ENCODE results near the gene PCDH9. TPM values are rescaled to one million over a fixed set of nuclear protein-coding genes. Genes with fewer than 3 reads are reported as not detected.

PCDH9 gene
- total RNA-seq, 1 donor from 2014 or later: 0.40 TPM

- DNase-seq (ENCODE audit: low read depth): no peak
- H3K4me3 ChIP-seq (ENCODE audit: low read depth, low read length): no peak overlapping the region
- no peak for TF ChIP-seq CTCF (conservative IDR thresholded peaks at IDR 0.05; ENCODE audit: low read depth, low read length)
Observed at GRCh38 chr13:66359393-66359792, 870.7 kb downstream of the PCDH9 start.

DNA sequence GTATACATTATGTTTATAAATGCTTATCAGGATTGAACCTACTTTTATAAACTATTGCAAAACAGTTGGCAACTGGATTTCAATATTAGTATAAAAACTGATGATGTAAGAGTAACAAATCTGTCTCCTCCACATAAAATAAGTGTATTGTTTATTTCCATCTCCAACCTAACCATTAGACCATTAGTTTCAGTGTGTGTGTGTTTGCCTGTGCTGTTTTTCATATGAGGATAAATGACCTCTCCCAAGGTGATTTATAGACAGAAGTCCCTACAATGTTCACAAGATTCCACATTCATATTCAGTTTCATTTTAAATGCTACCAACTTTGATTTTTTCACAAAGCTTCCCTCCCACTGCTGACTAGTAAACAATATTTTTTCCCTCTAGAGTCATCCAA lies 871.6 kb downstream of the PCDH9 start:
- no peak overlapping the region for H3K4me3 ChIP-seq (ENCODE audit: low read depth, low read length)
- TF ChIP-seq CTCF (conservative IDR thresholded peaks at IDR 0.05; ENCODE audit: low read depth, low read length): no peak
- DNase-seq (ENCODE audit: low read depth): no peak

DNA sequence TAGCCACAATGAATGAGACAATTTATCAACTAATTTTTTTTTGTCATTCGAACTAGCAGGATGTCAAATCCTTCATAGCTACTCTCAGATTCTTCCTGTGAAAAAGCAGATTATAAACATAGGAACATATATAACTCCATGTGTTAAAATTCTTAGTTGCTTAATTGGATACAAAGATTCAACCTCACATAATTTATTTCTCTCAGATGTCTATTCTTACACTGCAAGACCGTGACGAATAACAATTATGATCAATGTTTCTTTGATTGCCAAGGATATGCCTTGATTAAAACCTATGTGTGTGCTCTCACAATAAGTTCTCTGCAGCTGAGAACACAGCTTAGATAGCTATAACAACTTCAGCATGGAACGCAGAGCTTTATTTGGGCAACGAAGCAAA lies 872.7 kb downstream of the PCDH9 start:
- DNase-seq (ENCODE audit: low read depth): no peak

DNA sequence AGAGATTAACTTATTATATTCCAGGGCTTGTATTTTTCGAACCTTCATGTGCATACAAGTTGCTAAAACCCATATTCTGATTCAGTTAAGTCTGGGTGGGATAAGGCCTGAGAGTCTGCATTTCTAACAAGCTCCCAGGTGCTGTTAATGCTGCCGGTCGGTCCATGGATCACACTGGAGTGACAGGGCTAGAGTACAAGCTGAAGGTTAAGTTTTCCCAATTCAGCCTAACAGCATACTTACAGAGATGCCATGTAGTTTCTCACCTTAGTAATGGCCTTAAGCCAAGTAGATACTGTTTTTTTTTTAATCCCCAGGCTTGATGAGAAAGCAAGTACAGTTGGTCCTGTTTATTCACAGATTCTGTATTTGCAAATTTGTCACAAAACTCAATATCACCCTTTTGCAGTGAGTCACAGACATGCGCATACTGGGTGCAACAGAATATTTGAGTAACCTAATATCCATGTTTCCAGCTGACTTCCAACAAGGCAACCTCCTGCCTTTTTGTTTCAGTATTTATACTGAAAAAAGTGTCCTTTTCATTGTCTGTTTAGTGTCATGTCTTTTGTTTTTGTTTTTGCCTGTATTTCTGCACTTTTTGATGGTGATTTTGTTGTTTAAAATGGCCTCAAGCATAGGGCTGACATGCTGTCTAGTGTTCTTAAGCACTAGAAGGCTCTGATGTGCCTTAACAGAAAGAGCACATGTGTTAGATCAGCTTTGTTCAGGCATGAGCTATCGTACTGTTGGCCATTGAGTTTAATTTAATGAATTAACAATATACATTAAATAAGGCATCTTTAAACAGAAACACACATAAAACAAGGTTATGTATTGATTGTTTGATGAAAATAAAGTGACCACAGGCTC lies 875.0 kb downstream of the PCDH9 start:
- no peak for DNase-seq (ENCODE audit: low read depth)
- TF ChIP-seq CTCF (conservative IDR thresholded peaks at IDR 0.05; ENCODE audit: low read depth, low read length): no peak
- no peak overlapping the region for H3K4me3 ChIP-seq (ENCODE audit: low read depth, low read length)

More for the DNA sequence above, 872.7 kb downstream of the PCDH9 start:
- TF ChIP-seq CTCF (conservative IDR thresholded peaks at IDR 0.05; ENCODE audit: low read depth, low read length): no peak
- no peak overlapping the region for H3K4me3 ChIP-seq (ENCODE audit: low read depth, low read length)

DNA sequence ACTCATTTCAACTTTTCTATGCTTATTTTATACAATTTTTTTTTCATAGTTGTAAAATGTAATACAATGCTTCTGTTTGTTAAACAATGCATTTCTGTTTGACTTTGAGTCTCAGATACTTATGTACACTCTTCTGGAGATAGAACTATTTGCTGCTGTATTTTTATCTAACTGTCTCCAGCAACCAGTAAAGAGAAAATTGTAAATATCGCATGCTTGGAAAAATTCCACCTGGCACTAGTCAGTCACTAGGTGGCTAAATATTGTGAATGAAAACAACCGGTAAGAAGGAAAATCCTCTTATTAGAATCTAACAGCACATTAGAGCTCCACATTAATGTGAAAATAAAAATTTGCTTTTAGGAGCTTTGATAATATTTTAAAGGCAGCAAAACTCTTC lies 876.5 kb downstream of the PCDH9 start:
- no peak for DNase-seq (ENCODE audit: low read depth)
- no peak for TF ChIP-seq CTCF (conservative IDR thresholded peaks at IDR 0.05; ENCODE audit: low read depth, low read length)
- H3K4me3 ChIP-seq (ENCODE audit: low read depth, low read length): no peak overlapping the region

DNA sequence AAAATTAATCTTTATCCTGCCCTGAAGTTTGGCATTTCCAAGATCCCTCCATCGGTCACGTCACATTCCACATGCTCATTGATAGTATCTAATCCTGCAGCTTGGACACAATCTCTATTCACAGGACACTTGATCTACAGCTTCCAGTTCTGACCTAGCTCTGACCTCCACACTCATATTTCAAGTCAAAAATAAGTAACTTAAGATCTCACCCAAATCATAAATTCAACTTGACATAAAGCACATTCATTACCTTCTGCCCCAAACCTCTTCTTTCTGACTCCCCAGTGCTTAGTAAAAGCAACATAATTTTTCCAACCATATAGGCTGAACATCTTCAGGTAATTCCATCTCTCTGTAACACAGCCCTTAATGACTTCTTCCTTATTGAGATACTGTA lies 880.2 kb downstream of the PCDH9 start:
- DNase-seq (ENCODE audit: low read depth): no peak
- H3K4me3 ChIP-seq (ENCODE audit: low read depth, low read length): no peak overlapping the region
- no peak for TF ChIP-seq CTCF (conservative IDR thresholded peaks at IDR 0.05; ENCODE audit: low read depth, low read length)

All from epithelial cell of proximal tubule (primary cell).